Caco-2 (cell line): Measurements from ENCODE around the gene RNF121. TPM values are rescaled to one million over a fixed set of nuclear protein-coding genes. Genes with fewer than 3 reads are reported as not detected.

ENCODE experiments used
- BruUV-seq: library from RNA; stranded (reverse); fragments of 400-500 nt; replicated peaks from 2 replicates; lab custom pipeline; 2021; lab: Mats Ljungman, UMichigan
- CTCF ChIA-PET: fragments of 300-600 bp; sonication (Branson Sonifier 250); formaldehyde crosslinking; loops from one replicate; lab custom pipeline; 2022; ENCODE audit warnings: antibody characterized with exemption; lab: Charles Lee
- POLR2A ChIA-PET: fragments of 300-600 bp; sonication (Branson Sonifier 250); formaldehyde crosslinking; loops from one replicate; lab custom pipeline; 2022; ENCODE audit warnings: antibody characterized with exemption; lab: Charles Lee
- DNase-seq, 2 experiments: peaks; one replicate each; pipeline versions ENCODE4 v3.0.0 to v3.0.0-alpha.2; 2020 to 2022
- H3K27me3 ChIP-seq: replicated peaks from 2 replicates; pipeline ENCODE4 v1.6.0; 2011; ENCODE audit warnings: low read length; ENCODE audit not compliant: control insufficient read depth, insufficient read depth
- H3K36me3 ChIP-seq: 2 replicates; pipeline ENCODE4 v1.5.1; 2011; ENCODE audit warnings: low read length; ENCODE audit not compliant: control insufficient read depth, insufficient read depth
- H3K4me1 ChIP-seq: fragments of 250-450 bp; sonication (Bioruptor Pico); 2 replicates; pipeline ENCODE4 v1.5.1; 2020; ENCODE audit warnings: mild to moderate bottlenecking
- H3K4me3 ChIP-seq: 2 replicates; pipeline ENCODE4 v1.5.1; 2011; ENCODE audit warnings: low read depth, mild to moderate bottlenecking, control low read depth, low read length
- H3K9me3 ChIP-seq: fragments of 250-450 bp; sonication (Bioruptor Pico); 2 replicates; pipeline ENCODE4 v1.5.1; 2020; ENCODE audit warnings: mild to moderate bottlenecking, moderate library complexity
- H3K27ac Mint-ChIP-seq: one replicate; pipeline ENCODE4 v1.8.0; 2022; ENCODE audit warnings: mixed read lengths; ENCODE audit not compliant: unreplicated experiment
- H3K27me3 Mint-ChIP-seq: one replicate; pipeline ENCODE4 v1.8.0; 2022; ENCODE audit warnings: mixed read lengths; ENCODE audit not compliant: insufficient read depth, unreplicated experiment
- H3K36me3 Mint-ChIP-seq: one replicate; pipeline ENCODE4 v1.8.0; 2022; ENCODE audit warnings: mild to moderate bottlenecking, mixed read lengths; ENCODE audit not compliant: insufficient read depth, unreplicated experiment
- H3K4me1 Mint-ChIP-seq: one replicate; pipeline ENCODE4 v1.8.0; 2022; ENCODE audit warnings: low read depth, mixed read lengths; ENCODE audit not compliant: unreplicated experiment
- H3K4me3 Mint-ChIP-seq: one replicate; pipeline ENCODE4 v1.8.0; 2022; ENCODE audit warnings: mild to moderate bottlenecking, moderate library complexity, mixed read lengths; ENCODE audit not compliant: unreplicated experiment
- H3K9me3 Mint-ChIP-seq: one replicate; pipeline ENCODE4 v1.8.0; 2022; ENCODE audit warnings: mixed read lengths; ENCODE audit not compliant: unreplicated experiment
- intact Hi-C: fragments of 100-400 bp; cut with micrococcal nuclease; formaldehyde crosslinking; loops from one replicate; pipeline ENCODE4 v1.10.0; 2022; ENCODE audit not compliant: unreplicated experiment
- total RNA-seq: library from RNA; stranded (reverse); gene quantifications from 2 replicates; pipeline ENCODE4 v1.2.3, GENCODE V29; 2022
- TF ChIP-seq, protein P1 (sequence below), 2 experiments: fragments of 200-600 bp in 1 of 2; IDR thresholded peaks; 1 replicate in 1 of 2; 2 replicates in 1 of 2; pipeline versions ENCODE4 v1.5.1 to v1.8.0; 2011 to 2022; ENCODE audit warnings: antibody characterized with exemption in 1 of 2, control low read depth in 1 of 2, inconsistent platforms in 1 of 2, low read depth in 1 of 2, low read length in 1 of 2, mild to moderate bottlenecking in 1 of 2, moderate library complexity in 1 of 2; ENCODE audit not compliant: insufficient read depth in 1 of 2, severe bottlenecking in 1 of 2, unreplicated experiment in 1 of 2

RNF121 gene
- total RNA-seq, 1 experiment from 2014 or later: 146 TPM

- H3K4me3 Mint-ChIP-seq: no peak overlapping the region
- no TSS peak for BruUV-seq
- TF ChIP-seq, protein P1, sequence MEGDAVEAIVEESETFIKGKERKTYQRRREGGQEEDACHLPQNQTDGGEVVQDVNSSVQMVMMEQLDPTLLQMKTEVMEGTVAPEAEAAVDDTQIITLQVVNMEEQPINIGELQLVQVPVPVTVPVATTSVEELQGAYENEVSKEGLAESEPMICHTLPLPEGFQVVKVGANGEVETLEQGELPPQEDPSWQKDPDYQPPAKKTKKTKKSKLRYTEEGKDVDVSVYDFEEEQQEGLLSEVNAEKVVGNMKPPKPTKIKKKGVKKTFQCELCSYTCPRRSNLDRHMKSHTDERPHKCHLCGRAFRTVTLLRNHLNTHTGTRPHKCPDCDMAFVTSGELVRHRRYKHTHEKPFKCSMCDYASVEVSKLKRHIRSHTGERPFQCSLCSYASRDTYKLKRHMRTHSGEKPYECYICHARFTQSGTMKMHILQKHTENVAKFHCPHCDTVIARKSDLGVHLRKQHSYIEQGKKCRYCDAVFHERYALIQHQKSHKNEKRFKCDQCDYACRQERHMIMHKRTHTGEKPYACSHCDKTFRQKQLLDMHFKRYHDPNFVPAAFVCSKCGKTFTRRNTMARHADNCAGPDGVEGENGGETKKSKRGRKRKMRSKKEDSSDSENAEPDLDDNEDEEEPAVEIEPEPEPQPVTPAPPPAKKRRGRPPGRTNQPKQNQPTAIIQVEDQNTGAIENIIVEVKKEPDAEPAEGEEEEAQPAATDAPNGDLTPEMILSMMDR (IDR thresholded peaks at IDR 0.05; ENCODE audit: insufficient read depth in 1 of 2, low read depth in 1 of 2, low read length in 1 of 2, severe bottlenecking in 1 of 2, unreplicated experiment in 1 of 2): no peak
- intact Hi-C loops: no loop called here
- CTCF ChIA-PET: no interaction called here
- Histone ChIP-seq H3K9me3 (no peaks in the 10 kb centered on the region), H3K4me1 (peaks cover 31% of the 10 kb centered on the region), H3K36me3 (no peaks in the 10 kb centered on the region), H3K4me3 (no peak overlapping the region), H3K27me3 (no peaks in the 10 kb centered on the region)
- peaks cover 31% of the 10 kb centered on the region for H3K36me3 Mint-ChIP-seq
- peaks cover 12% of the 10 kb centered on the region for H3K4me1 Mint-ChIP-seq
- H3K27ac Mint-ChIP-seq: no peak overlapping the region
- no peaks in the 10 kb centered on the region for H3K27me3 Mint-ChIP-seq
- DNase-seq: no peak
- no peaks in the 10 kb centered on the region for H3K9me3 Mint-ChIP-seq
- POLR2A ChIA-PET: no interaction called here
Observed at GRCh38 chr11:72042064-72042745, 113.4 kb downstream of the RNF121 start.

DNA sequence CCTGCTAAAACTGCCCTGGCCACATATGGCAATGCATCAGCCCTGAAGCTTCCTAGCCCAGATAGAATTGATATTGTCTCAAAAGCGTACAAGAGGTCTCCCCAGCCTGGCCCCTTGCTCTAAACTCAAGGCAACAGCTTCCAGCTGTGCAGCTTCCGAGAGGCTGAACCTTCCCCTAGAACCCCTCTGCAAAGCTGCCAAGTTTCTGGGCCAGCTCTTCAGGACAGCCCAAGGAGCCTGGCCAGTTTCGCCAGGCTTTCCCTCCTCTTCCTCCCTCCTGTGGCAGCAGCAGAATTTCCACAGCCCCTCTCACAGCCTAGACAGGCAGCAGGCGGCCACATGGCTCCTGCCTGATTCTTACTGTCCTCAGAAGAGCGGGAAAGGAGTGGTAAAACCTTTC, 117.0 kb downstream of the RNF121 start:
- intact Hi-C loops: no loop called here
- ChIA-PET CTCF (no interaction called here), POLR2A (no interaction called here)
- H3K27me3 Mint-ChIP-seq: no peaks in the 10 kb centered on the region
- TF ChIP-seq, protein P1 (IDR thresholded peaks at IDR 0.05; ENCODE audit: insufficient read depth in 1 of 2, low read depth in 1 of 2, low read length in 1 of 2, severe bottlenecking in 1 of 2, unreplicated experiment in 1 of 2): no peak
- peaks cover 12% of the 10 kb centered on the region for H3K4me1 Mint-ChIP-seq
- no peak for DNase-seq
- H3K27me3 ChIP-seq: no peaks in the 10 kb centered on the region
- H3K9me3 ChIP-seq: no peaks in the 10 kb centered on the region
- H3K36me3 Mint-ChIP-seq: peaks cover 37% of the 10 kb centered on the region
- H3K36me3 ChIP-seq: peaks cover 1% of the 10 kb centered on the region; the same call in 1 of the 2 replicates
- H3K27ac Mint-ChIP-seq: no peak overlapping the region
- no peak overlapping the region for H3K4me3 Mint-ChIP-seq
- BruUV-seq: no TSS peak
- H3K4me1 ChIP-seq: 0 out of 2 replicates have a peak, but pooled peaks cover 3% of the 10 kb centered on the region
- no peak overlapping the region for H3K4me3 ChIP-seq
- H3K9me3 Mint-ChIP-seq: no peaks in the 10 kb centered on the region

Other genes starting within 250 kb of the RNF121 start
- gene DEFB108B, start 95.8 kb upstream of the RNF121 start, total RNA-seq: not detected in 2 replicates
- not detected in 2 replicates for gene DEFB131B, start 50.6 kb upstream of the RNF121 start, total RNA-seq
- 25.5 and 32.1 TPM in 2 replicates for gene XNDC1N, start 452 bp upstream of the RNF121 start, total RNA-seq
- 34.7 and 37.7 TPM in 2 replicates for gene IL18BP, start 69.9 kb downstream of the RNF121 start, total RNA-seq
- gene NUMA1, start 151.5 kb downstream of the RNF121 start, total RNA-seq: 182 and 190 TPM in 2 replicates
- 13.7 and 13.8 TPM in 2 replicates for gene LRRC51, start 151.8 kb downstream of the RNF121 start, total RNA-seq
- gene LAMTOR1, start 174.3 kb downstream of the RNF121 start, total RNA-seq: 158 and 170 TPM in 2 replicates
- gene TOMT, start 176.9 kb downstream of the RNF121 start, total RNA-seq: not detected in 2 replicates
- 98.6 and 105 TPM in 2 replicates for gene ANAPC15, start 183.6 kb downstream of the RNF121 start, total RNA-seq
- gene FOLR3, start 206.7 kb downstream of the RNF121 start, total RNA-seq: not detected in 2 replicates